NCI-H2081 treated with DMSO at 0.1 percent for 48 hours (cell line): Measurements from ENCODE around the gene MEF2C.

Experiments used
- DNase-seq: peaks from one replicate; lab custom pipeline; 2025; lab: John Stamatoyannopoulos, UW

MEF2C gene

DNA sequence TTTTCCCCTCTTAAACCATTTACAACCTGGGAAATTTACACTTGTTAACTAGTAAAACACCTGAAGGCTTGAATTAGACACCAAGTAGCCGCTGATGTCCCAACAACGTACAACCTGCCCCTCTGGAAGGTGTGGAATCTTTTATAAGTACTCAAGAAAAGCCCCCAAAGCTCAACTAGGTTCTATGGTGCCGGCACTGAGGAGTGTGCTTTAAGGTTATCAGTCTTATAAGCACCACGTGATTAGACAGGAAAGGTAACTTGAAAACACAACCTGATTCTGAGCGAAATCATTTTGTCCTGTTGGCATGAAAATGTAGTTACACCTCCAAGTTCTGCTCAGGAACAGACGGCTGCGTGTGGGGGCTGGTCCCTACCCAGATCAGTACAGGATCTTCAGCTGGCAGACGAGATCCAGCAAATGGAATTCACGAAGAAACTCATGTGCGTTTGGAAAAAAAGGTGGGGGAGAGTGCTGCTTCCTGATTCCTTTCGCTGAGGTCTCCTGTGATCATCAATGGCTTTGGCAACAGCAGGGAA lies 195.5 kb downstream of the MEF2C start:
- DNase-seq: no peak

DNA sequence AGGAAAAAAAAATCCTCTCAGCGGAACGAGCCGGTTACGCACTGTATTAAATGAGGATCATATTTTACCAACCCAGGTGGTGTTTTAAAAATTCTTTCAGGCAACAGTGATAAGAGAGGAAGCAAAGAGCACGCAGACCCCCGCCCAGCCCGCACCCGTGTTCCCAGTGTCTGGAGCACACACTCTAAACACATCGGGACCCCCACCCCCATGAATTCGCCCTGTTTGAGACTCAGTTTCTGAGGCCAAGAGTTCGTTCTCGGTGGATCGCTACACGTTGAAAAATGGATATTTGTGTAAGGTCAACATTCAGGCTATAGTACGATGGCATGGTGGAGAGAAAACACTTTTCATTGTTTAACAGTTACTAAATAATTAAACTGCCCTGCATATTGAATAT lies 196.3 kb downstream of the MEF2C start:
- no peak for DNase-seq

DNA sequence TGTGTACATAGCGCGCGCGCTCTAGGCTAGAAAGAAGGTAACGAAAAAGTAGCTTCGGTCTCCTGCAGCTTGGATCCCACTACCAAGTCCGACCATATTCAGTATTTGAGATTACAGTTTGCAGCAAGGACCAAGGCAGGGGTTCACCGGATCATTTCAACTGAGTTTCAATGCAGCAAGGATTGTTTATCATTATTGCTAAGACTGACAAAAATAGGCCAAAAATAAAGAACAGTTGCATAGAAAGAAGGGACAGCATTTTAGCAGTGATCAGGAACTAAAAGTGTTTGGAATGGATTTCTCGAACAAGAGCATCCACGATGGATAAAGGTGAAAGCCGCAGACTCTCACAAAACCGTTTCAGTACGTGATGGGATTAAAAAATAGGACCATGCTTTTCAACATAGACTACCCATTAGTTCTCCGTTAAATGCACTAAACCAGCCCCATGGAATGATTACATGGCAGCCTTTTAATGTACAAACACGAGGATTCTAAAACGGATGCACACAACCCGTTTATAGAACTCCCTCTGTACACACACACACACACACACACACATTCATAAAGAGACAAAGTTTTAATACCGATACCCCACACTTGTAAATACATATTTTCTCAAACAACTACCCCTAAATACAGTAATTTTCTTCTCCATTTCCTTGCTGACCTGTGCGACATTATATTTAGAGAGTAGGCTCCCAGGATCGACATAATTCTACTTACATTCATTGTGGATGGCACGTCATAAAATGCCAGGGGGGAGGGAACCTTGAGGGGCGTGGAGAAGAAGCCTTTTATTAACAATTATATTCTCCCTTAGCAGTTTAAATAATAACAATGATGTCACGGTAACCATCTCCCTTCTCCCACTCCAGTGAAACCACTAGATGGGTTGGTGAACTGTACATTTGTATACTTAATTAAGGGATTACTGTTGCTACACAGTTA lies 197.1 kb downstream of the MEF2C start:
- no peak for DNase-seq

DNA sequence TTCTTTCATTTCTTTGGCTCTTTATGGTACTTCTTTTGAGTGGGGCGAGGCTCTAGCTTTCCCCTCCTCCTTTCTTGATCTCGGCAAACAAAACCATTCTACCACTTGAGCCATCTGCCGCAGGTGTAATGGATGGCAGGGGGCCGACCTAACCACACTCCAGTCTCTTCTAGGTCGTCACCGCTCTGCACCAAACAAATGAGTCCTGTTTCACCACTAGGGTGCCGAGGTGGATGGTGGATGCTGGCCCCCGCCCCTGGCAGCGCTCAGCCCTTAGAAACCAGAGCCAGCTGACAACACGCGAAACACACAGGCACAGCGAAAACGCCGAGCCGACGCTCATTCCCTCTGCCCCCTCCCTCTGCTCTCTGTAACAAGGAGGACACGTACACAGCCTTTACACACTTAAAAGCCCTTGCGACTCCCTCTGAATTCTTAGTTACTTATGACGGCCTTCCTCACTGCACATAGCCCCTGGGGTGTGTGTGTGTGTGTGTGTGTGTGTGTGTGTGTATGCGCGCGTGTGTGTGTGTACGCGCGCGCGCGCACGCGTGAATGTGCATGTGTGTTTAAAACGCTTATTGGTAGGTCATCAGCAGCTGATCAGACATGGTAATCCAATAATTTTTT lies 199.4 kb downstream of the MEF2C start:
- peak; percentile 65 for DNase-seq

DNA sequence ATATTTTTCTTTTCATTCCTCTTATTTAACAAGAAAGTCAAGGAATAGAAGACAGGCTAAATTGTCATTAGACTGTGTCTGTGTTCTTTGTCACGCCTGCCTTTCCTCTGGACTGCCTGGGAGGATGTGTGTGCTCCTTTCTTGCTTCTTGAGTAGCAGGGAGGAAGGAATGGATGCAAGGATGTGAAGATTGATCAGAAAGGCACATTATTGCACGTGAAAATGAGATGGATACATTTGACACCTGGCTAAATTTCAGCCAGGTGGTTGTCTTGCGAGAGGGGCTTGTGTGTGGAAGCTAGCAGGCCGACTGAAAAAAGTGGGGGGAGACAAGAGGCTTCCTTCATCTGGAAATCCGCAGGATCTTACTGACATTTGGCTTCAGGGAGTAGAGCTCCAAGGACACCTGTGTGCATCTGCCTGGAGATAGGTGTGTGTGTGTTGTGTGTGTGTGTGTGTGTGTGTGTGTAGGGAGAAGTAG lies 200.1 kb downstream of the MEF2C start:
- no peak for DNase-seq

DNA sequence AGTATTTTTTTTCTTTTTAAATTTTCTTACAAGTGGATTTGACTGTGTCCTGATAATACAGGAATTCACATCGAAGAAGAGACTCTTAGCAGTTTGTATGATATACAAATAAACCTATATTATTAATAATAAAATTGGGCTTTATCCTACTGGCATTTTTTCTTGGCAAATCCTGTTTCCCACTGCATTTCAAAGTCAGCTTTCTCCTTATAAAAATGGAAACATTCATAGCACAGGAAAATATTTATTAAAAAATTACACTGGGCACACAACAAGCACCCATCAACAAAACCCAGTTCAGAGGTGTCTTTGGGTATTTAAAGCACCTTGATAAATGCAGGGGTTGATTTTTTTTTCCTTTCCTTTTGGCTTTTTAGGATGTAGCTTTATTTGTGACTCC lies 200.9 kb downstream of the MEF2C start:
- no peak for DNase-seq

DNA sequence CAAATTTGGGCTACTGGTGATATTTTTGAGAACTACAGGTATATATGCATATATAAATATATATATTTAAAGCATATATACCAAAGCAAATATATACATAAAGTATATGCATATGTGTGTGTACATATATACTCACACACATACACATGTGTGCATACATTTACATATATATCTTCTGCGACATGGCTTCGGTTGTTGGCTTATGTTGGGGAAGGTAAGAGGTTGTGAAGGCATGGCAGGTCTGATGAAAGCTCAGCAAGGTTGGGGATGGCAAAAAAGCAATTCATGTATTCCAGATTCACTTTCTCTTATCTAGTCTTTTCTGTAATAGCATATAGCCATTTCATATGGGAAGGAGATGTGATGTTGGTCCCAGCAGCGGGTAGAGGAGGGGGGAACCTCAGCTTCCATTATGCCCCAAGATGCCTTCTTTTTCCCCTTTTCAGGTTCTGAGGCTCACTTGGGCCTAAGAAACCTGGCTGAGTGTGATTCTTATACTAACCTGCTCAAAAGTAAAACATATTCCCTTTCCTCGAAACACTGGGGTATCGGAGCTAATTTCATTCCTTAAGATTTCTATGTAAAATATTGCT lies 201.7 kb downstream of the MEF2C start:
- DNase-seq: no peak

DNA sequence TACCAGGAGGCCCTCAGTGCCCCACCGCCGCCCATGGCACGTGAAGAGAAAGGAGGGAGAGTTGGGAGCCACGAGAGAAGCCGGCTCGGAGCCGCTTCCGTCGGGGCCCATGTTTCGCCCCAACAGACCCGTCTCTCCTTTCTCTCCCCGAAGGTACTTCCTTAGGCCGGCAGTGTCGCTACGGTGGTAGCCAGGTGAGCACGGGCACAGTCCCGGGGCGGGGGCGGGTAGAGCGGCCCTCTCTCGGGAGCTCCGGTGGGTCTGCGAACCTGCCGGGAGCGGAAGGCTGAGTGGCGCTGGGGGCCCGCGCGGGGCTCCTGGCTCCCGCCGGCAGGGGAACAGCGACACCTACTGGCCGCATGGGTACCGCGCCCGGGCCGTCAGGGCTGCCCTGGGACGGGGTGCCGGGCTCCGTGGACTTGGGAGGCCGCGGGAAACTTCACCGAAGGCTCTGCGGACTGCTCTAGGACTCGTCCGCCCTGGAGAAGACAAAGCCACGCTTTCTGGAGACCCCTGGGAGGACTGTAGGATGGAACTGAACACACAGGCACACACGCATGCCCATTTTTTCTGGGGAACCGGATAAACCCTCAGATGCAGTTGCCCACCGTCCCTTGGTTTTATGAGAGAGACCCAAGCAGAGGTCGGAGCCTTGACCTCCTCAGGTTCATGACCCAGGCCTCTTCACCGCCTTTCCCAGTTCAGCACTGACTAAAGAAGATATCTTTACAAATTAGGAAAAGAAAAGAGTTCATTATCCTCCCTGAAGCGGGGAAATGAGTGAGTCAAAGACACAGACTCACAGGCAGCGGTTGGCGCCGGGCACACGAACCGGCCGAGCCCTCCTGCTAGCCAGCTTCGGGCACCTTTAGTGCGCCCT lies 202.5 kb downstream of the MEF2C start:
- DNase-seq: no peak

DNA sequence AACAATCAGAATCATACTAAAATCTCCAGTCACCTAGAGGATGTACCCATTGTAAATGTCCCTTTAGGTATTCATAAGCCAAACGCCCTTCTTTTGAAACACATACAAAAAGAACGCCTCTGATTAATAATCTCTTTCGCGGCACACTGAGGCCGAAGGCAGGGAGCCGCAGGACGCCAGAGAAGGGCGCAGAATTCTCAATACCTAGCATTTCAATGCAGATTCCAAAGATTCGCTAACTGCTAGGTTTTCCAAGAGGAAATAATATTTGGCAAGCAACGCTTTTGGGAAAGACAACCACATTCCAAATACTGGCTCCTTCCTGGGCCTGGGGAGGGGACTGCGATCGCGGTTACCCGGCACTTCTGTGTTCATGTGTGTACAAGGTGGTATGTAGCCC lies 203.3 kb downstream of the MEF2C start:
- DNase-seq: no peak

DNA sequence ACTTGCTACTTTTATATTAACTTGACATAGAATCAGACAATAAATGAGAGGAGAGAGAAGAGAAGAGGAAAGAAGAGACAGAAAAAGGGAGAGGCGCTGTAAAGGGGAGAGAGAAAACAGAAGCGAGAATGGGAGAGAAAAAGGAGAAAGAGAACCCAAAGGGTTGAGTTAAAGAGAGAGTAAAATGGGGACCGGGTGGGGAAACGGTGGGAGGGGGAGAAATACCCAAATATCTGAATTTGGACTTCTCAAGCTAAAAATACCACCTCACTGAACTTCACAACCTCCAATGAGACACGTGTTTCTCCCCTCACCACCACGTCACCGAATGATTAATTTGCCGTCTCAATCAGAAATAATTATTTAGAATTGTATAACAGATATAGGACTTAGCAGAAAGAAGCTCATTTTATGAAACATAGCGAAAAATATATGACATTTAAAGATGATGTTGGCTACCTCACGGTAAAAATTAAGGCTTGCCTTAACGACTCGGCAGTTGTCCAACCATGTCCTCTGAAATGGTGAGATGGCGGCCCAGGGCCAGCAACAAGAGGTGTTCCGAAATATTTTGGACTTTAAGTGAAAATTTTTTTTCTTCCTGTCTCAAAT lies 204.1 kb downstream of the MEF2C start:
- DNase-seq: no peak

DNA sequence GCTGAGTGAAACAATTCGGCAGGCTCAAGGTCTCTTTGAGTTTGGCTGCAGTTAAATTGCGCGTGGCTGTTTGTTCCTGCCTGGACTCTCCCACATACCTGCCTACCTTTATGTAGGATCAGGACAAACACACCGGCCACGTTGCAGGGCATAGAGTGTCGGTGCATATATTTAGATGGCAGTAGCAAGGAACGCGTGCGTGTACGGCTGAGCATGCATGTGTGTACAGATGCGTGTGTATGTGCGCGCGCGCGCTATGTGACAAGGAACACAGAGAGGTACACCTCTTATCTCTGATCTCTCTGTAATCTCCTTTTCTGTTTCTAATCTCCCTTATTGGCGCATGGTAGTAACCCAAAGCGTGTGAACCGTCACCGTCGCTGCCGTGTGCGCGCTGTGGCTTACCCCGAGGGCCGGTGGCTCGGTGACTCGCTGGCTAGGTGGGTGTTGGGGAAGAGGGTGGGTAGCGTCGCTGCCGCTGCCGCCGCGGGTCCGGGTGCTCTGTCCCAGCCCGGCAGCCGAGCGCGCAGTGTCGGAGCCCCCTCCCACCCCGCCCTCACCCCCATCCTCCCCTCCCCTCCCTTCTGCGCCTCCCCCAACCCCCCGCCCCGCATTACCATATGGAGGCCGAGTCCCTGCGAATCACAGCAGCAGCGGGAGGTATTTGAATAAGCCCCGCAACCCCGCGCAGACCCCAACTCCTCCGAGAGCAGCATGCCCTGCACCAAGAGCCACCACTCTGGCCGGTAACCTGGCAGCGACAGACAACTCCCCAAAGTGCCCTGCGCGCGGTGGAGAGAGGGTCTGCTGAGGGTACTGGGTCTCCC lies 204.8 kb downstream of the MEF2C start:
- DNase-seq: no peak

DNA sequence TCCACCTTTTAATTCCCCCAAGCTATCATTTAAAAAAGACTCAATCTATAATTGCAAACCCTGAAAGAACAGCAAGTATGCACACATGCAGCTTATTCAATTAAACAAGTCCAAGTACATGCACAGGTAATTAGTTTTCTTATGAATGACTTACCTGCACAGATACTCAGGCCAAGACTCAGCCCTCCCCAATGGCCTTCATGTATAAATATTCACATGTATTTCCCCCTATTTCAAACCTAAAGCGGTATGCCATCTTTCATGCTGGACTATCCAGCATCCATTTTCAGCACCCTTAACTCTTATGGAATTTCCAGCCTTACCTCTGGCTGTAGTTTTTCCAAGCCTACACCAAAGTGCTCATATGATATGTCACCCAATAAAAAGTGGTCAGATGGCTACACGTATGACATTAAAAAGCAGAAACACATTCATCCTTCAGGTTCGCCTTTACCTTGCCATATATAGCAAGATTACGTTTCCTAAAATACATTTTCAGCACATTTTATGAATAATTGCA lies 205.5 kb downstream of the MEF2C start:
- no peak for DNase-seq

DNA sequence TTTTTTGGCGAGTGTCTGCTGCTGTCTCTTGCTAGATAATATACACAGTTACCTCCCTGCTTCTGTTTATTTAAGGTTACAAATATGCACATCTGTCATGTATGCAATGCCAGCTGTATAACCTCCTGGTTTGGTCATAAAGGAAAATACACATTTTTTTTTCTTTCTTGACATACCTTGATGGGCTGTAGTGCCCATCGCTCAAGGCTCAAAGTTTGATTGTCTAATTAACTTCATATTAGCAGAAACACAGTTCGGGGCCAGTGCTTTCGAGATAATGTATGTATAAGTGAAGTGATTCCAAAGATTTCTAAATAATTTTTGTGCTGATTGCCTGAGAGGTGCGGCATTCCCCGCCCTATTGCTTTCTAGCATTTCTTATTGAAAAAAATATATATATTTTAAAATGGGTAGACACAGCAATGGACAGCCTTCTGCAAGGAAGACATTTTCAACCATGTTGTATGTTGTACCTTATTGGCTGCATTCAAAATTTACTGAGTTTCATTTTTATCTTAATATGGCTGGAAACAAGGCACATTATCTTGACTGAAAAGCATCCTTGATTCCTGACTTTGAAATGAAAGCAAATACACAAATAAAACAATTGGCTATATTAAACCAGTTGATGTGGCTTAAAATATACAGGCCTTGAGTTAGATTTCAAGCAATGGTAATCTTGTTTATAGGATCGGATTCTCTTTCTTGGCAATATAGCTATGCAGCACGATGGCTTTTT lies 206.2 kb downstream of the MEF2C start:
- DNase-seq: no peak

DNA sequence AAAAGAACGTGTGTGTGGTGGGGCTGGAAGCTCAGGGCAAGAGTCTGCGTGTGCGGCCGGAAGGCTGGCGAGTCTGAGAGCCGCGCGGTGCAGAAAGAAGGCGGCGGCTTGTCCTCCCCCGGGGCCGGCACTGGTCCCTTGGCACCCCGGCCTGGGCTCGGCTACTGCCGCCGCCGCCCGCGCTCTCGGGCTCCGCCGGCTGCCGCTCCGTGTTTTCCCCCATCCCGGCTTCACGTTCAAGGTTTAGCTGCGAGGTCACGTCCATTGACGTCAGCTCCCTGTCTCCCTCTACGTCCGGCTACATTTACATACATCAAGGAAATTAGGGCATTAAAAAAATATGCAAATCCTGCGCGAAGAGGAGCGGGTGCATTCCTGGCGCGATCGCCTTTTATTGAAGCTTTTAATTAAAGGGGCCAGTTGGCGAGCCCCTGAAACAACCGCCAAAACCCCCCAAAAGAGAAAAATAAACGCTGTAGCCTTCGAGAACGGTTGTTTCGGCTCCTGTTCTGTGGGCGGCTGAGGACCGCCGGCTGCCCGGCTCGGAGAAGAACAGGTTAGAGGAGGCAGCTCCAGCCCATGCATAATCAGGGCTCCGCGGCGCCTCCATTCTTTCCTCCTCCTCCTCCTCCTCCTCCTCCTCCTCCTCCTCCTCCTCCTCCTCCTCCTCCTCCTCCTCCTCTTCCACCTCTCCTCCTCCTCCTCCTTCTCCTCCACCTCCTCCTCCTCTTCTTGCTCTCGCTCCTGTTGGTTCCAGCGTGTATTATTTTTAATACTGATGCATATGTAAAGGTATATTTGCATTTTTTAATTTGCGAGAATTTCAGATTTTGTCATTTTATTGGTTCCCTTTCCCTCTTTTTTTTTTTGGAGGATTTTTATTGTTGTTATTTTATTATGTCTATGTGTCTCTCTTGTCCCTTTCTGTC lies 207.0 kb downstream of the MEF2C start:
- DNase-seq: peak; percentile 60

DNA sequence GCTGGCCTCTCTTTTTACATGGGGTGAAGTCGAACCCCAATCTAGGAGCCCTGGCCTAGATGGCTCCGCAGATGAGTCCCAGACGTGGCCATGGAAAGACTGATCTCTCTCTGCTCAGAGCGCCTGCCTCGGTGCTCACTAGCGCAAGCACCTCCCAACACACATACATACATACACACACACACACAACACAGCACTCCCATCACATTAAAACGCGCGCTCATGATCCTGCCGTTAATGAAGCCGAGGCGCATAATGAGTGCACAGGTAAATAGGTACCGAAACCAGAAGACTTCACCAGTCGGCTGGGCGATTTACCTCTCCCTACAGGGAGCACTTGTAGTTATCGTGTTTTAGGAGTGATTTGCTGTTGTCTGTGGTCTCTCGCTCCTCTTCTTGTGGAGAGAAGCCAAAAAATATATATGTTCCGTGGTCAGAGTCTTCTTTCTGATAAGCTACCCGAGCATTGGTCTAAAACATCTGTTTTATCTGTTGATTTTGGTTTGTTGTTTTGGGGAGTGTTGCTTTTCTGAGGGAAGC lies 207.7 kb downstream of the MEF2C start:
- no peak for DNase-seq

DNA sequence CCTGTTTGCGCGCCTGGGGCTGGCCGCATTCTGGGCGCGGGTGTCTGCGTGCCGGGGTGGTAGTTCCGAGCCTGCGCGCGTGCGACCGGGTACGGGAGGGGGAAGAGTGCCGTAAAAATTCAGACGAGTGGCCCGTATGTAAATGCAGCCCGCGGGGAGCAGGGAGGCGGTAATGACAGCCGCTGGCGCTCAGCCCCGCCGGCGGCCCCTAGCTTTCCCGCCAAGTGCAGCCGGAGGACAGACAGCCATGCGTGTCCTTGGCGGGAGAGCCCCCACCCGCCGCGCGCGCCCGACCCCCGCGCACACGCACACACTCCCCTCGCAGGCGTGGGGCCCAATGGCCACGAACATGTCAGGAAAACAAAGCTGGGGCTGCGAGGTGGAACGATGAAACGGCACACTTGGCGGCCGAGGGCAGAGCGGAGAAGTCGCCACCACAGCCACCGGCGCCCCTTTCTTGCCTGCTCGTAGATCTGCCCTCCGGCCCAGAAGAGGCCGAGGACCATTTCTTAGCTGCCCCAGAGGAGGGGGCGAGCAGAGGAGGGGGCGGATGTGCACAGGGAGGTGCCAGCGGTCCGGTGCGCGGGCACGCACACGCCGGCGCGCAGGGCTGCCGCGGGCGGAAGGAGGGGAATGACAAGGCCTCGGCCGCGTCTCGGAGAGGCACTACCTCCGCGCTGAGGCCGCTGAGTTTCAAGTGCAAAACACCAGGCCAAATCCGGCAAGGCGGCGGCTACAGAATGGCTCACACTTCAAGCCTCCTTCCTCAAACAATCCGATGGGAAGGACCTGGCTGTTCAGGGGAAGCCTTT lies 208.4 kb downstream of the MEF2C start:
- DNase-seq: peak; percentile 62
